H1 (cell line): ENCODE data around the gene RRP12. TPM values are rescaled to one million over a fixed set of nuclear protein-coding genes. Genes with fewer than 3 reads are reported as not detected.

Experiments
- CHD2 ChIP-seq: IDR thresholded peaks from 2 replicates; pipeline ENCODE4 v1.6.1; 2012; ENCODE audit warnings: low read length, improper control_type of control experiment
- JUN ChIP-seq: IDR thresholded peaks from 2 replicates; pipeline ENCODE4 v1.6.1; 2011; ENCODE audit warnings: low read depth, mild to moderate bottlenecking, improper control_type of control experiment, low read length
- TAF7 ChIP-seq: optimal IDR thresholded peaks from 2 replicates; pipeline ENCODE3; 2011; ENCODE audit warnings: low read depth, mild to moderate bottlenecking, inconsistent platforms, low read length, moderate library complexity, borderline replicate concordance
- USF2 ChIP-seq: IDR thresholded peaks from 2 replicates; pipeline ENCODE4 v1.6.1; 2011; ENCODE audit warnings: low read length, improper control_type of control experiment
- polyA plus RNA-seq, 7 experiments: library from polyadenylated mRNA; depleted of rRNA in 3 of 7; stranded (reverse) in 5 of 7; unstranded in 2 of 7; fragments of >200 nt in 5 of 7; fragments of 200-250 nt in 2 of 7; gene quantifications; 1 replicate in 5 of 7; 2 replicates in 1 of 7; 4 replicates in 1 of 7; pipeline versions ENCODE4 v1.2.1 to v1.2.3, GENCODE V29; 2011 to 2013; ENCODE audit warnings: missing spikeins in 2 of 7, mixed read lengths in 2 of 7
- total RNA-seq: library from RNA; stranded (reverse); fragmentation: NEBNext Ultra II Directional; extraction: Animal tissue kit (Norgen Biotek cat#: 25700); gene quantifications from 2 replicates; pipeline ENCODE4 v1.2.1, GENCODE V29; 2021

Gene RRP12
- total and polyA plus RNA-seq, 2 of the 8 experiments (the other 6 are each of a cell fraction or from before 2014, with no cell fraction given): 21.0 to 65.8 TPM

DNA sequence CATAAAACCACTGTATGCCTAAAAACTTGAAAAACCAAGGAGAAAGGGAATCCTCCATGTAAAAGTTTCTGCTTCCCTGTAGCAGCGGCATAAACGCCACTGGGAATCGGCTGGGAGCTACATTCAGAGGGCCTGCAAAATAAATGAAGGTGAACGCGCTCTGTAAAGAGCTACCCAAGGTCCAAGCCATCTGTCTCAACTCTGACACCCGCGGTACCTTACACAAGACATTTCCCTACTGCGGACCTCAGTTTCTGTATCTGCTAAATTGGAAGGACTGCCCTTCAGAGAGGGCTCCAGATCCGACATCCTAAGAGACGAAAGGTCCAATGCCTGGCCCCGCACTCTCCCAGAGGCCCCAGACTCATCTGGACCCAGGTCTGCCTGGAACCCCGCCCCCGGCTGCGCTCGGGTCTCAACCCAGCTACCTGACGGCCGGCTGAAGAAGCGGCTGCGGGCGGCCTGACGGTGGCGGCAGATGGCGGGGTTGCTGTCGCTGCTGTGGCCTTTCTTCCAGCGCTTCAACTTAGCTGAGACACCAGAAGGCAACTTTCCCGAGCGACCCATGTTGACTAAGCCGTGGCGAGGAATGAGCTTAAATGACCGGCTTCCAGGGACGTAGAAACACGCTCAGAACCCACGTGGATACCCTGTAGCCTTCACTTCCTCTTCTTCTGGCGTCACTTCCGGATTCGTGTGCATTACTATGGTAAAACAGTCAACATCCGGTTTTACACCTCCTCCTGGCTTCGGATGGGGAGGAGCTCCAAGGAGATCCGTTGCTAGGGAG lies at the start of gene RRP12 (continued):
- no peak for TF ChIP-seq TAF7
- TF ChIP-seq CHD2: no peak
- no peak for TF ChIP-seq JUN
- TF ChIP-seq USF2: no peak
- TF ChIP-seq, all 59 proteins: peak for 15
